ENCODE measurements around the gene BRD4.

Gene BRD4

DNA sequence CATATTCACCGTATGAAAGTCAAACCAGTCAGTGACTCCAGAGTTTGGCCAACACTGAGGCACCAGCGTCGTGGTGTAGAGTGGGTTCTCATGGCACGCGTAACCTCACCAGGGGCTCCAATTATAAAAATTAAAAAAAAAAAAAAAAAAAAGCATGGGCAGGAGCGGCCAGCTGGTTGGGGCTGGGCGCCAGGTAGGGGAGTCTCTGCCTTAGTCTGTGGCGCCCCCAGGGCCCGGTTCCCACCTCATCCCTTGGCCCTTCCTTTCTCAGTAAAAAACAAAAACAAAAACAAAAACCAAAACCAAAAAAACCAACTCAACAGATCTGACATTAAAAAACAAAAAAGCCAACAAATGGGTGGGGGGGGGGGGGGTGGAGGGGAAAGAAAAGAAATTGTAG lies 95.5 kb downstream of the BRD4 start:
- H3K4me3 ChIP-seq (ENCODE audit: low read length): no peak overlapping the region
- TF ChIP-seq, protein P1, sequence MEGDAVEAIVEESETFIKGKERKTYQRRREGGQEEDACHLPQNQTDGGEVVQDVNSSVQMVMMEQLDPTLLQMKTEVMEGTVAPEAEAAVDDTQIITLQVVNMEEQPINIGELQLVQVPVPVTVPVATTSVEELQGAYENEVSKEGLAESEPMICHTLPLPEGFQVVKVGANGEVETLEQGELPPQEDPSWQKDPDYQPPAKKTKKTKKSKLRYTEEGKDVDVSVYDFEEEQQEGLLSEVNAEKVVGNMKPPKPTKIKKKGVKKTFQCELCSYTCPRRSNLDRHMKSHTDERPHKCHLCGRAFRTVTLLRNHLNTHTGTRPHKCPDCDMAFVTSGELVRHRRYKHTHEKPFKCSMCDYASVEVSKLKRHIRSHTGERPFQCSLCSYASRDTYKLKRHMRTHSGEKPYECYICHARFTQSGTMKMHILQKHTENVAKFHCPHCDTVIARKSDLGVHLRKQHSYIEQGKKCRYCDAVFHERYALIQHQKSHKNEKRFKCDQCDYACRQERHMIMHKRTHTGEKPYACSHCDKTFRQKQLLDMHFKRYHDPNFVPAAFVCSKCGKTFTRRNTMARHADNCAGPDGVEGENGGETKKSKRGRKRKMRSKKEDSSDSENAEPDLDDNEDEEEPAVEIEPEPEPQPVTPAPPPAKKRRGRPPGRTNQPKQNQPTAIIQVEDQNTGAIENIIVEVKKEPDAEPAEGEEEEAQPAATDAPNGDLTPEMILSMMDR (IDR thresholded peaks at IDR 0.05; ENCODE audit: insufficient read depth, low read depth, low read length, missing control alignments): no peak
- no peak for DNase-seq (ENCODE audit: low read depth)

DNA sequence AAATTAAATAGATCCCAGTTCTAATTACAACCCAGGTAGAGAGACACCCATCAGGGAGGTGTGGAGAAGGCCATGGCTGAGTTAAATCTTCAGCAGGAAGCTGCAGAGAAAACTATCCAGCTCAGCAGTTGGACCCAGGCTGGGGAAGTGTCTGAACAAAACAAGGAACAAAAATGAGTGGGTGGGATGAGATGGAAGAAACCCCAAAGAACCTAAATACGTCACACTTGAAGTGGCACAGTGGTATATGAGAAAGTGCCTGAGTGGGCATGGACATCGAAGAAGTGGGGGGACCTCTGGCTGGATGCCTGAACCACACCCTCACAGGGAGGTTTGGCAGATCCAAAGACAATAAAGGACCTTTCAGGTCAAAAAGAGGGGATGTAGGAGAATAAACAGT lies 96.6 kb downstream of the BRD4 start:
- DNase-seq (ENCODE audit: low read depth): no peak
- TF ChIP-seq, protein P1 (IDR thresholded peaks at IDR 0.05; ENCODE audit: insufficient read depth, low read depth, low read length, missing control alignments): no peak
- H3K4me3 ChIP-seq (ENCODE audit: low read length): no peak overlapping the region

DNA sequence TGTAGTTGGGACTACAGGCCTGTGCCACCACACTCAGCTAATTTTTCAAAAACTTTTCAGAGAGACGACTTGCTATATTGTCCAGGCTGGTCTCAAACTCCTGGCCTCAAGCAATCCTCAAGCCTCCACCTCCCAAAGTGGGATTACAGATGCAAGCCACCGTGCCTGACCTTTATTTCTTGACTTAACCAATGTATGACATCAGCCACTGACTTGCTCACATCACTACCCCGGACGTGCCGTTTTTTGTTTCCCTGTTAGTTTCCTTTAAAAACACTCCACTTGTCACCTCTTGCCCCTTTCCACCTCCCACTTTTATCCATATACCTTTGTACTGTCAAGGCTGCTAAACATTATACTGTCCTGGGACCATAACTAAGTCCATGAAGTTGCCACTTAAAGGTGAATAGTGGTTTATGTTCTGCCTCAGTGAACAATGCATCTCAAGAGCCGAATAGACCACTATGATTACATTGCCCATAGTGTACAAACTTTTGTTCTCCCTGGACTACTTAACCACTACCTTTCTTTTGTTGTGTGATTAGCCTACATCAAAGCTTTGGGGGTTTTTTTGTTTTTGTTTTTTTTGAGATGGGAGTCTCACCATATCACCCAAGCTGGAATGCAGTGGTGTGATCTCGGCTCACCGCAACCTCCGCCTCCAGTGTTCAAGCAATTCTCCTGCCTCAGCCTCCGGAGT lies 97.8 kb downstream of the BRD4 start:
- H3K4me3 ChIP-seq (ENCODE audit: low read length): no peak overlapping the region
- DNase-seq (ENCODE audit: low read depth): no peak
- TF ChIP-seq, protein P1 (IDR thresholded peaks at IDR 0.05; ENCODE audit: insufficient read depth, low read depth, low read length, missing control alignments): no peak

GRCh38 chr19:15231271-15231670 lies 101.1 kb downstream of the BRD4 start:
- DNase-seq (ENCODE audit: low read depth): peak; percentile 85
- TF ChIP-seq, protein P1 (IDR thresholded peaks at IDR 0.05; ENCODE audit: insufficient read depth, low read depth, low read length, missing control alignments): no peak
- H3K4me3 ChIP-seq (ENCODE audit: low read length): no peak overlapping the region

- H3K4me3 ChIP-seq (ENCODE audit: low read length): no peak overlapping the region
- DNase-seq (ENCODE audit: low read depth): no peak
- TF ChIP-seq, protein P1 (IDR thresholded peaks at IDR 0.05; ENCODE audit: insufficient read depth, low read depth, low read length, missing control alignments): no peak
Observed at GRCh38 chr19:15227261-15227660, 105.1 kb downstream of the BRD4 start.

- DNase-seq (ENCODE audit: low read depth): no peak
Observed at GRCh38 chr19:15225760-15226159, 106.6 kb downstream of the BRD4 start.

More at GRCh38 chr19:15225760-15226159, 106.6 kb downstream of the BRD4 start:
- H3K4me3 ChIP-seq (ENCODE audit: low read length): no peak overlapping the region
- TF ChIP-seq, protein P1 (IDR thresholded peaks at IDR 0.05; ENCODE audit: insufficient read depth, low read depth, low read length, missing control alignments): no peak

All from epithelial cell of esophagus (primary cell).